HepG2 (cell line): ENCODE measurements around the gene RLF. TPM values are rescaled to one million over a fixed set of nuclear protein-coding genes. Genes with fewer than 3 reads are reported as not detected.
A peak's percentile ranks its signal among the peaks of the same experiment; 100 is the strongest.

Experiments used
- ARID3A ChIP-seq: IDR thresholded peaks from 2 replicates; pipeline ENCODE4 v1.6.1; 2012; ENCODE audit warnings: low read depth, low read length, improper control_type of control experiment
- CHD2 ChIP-seq: IDR thresholded peaks from 2 replicates; pipeline ENCODE4 v1.6.1; 2011; ENCODE audit warnings: low read depth, low read length, improper control_type of control experiment
- EED ChIP-seq: sonication (generic); formaldehyde crosslinking; IDR thresholded peaks from 2 replicates; pipeline ENCODE4 v1.5.0; 2020; ENCODE audit warnings: mild to moderate bottlenecking, missing genetic modification reagents
- FOXA1 ChIP-seq, 2 experiments: fragments of 450-650 bp in 1 of 2; sonication (generic) in 1 of 2; formaldehyde crosslinking in 1 of 2; IDR thresholded peaks; 2 replicates each; pipeline versions ENCODE4 v1.4.0 to v1.6.1; 2016 to 2020; ENCODE audit warnings: missing genetic modification reagents in 1 of 2
- KDM4B ChIP-seq: sonication (generic); formaldehyde crosslinking; IDR thresholded peaks from 2 replicates; pipeline ENCODE4 v1.4.0; 2020; ENCODE audit warnings: missing genetic modification reagents
- KLF11 ChIP-seq: IDR thresholded peaks from 2 replicates; pipeline ENCODE4 v1.6.1; 2016; ENCODE audit warnings: missing compliant biosample characterization
- KMT2B ChIP-seq: IDR thresholded peaks from 2 replicates; pipeline ENCODE4 v1.6.1; 2016; ENCODE audit warnings: missing genetic modification reagents, missing compliant biosample characterization
- RBAK ChIP-seq: sonication (generic); formaldehyde crosslinking; IDR thresholded peaks from 2 replicates; pipeline ENCODE4 v1.5.1; 2020; ENCODE audit warnings: mild to moderate bottlenecking, missing genetic modification reagents
- REXO4 ChIP-seq: sonication (generic); formaldehyde crosslinking; IDR thresholded peaks from 2 replicates; pipeline ENCODE4 v1.8.0; 2022; ENCODE audit warnings: missing genetic modification reagents, mild to moderate bottlenecking, borderline replicate concordance
- TBX3 ChIP-seq: fragments of 450-650 bp; IDR thresholded peaks from 2 replicates; pipeline ENCODE4 v1.6.1; 2017; ENCODE audit warnings: antibody characterized with exemption, mild to moderate bottlenecking, inconsistent platforms, borderline replicate concordance
- TFE3 ChIP-seq: IDR thresholded peaks from 2 replicates; pipeline ENCODE4 v1.6.1; 2016
- ZBTB1 ChIP-seq: sonication (generic); formaldehyde crosslinking; IDR thresholded peaks from 2 replicates; pipeline ENCODE4 v1.4.0; 2020; ENCODE audit warnings: missing genetic modification reagents, borderline replicate concordance
- ZEB1 ChIP-seq: IDR thresholded peaks from 2 replicates; pipeline ENCODE4 v1.6.1; 2012; ENCODE audit warnings: mild to moderate bottlenecking, low read depth, inconsistent platforms; ENCODE audit not compliant: insufficient replicate concordance
- ZFP90 ChIP-seq: sonication (generic); formaldehyde crosslinking; IDR thresholded peaks from 2 replicates; pipeline ENCODE4 v1.8.0; 2022; ENCODE audit warnings: missing genetic modification reagents, mild to moderate bottlenecking, inconsistent platforms, borderline replicate concordance
- ZNF20 ChIP-seq: sonication (generic); formaldehyde crosslinking; IDR thresholded peaks from 2 replicates; pipeline ENCODE4 v1.4.0; 2020; ENCODE audit warnings: mild to moderate bottlenecking, moderate library complexity, missing genetic modification reagents
- ZNF513 ChIP-seq: sonication (generic); formaldehyde crosslinking; conservative IDR thresholded peaks from 2 replicates; pipeline ENCODE4 v1.5.0; 2020; ENCODE audit warnings: missing genetic modification reagents
- polyA plus RNA-seq, 8 experiments: library from polyadenylated mRNA; depleted of rRNA in 3 of 8; stranded (reverse) in 7 of 8; unstranded in 1 of 8; fragments of >200 nt; fragmentation: Illumina TruSeq in 4 of 8; extraction: Trizol in 4 of 8; gene quantifications; 2 replicates each; pipeline versions ENCODE4 v1.2.1 to v1.2.3, GENCODE V29; 2011 to 2016; ENCODE audit warnings: low read depth in 4 of 8, missing spikeins in 1 of 8, mixed read lengths in 1 of 8; ENCODE audit not compliant: insufficient read depth in 1 of 8
- total RNA-seq, 5 experiments: library from RNA; depleted of rRNA; stranded (reverse); fragments of >200 nt; fragmentation: Illumina TruSeq; extraction: Trizol; gene quantifications; 2 replicates each; pipeline ENCODE4 v1.2.3, GENCODE V29; 2016; ENCODE audit warnings: low read depth in 1 of 5
- TF ChIP-seq, protein P1 (sequence below): sonication (generic); formaldehyde crosslinking; IDR thresholded peaks from 2 replicates; pipeline ENCODE4 v1.5.0; 2020; ENCODE audit warnings: missing genetic modification reagents
- TF ChIP-seq, protein P2 (sequence below): sonication (generic); formaldehyde crosslinking; conservative IDR thresholded peaks from 2 replicates; pipeline ENCODE4 v1.4.0; 2020; ENCODE audit warnings: missing genetic modification reagents
- TF ChIP-seq, protein P3 (sequence below): sonication (generic); formaldehyde crosslinking; IDR thresholded peaks from 2 replicates; pipeline ENCODE4 v1.8.1; 2023; ENCODE audit warnings: mild to moderate bottlenecking, inconsistent platforms, moderate library complexity, missing genetic modification reagents, borderline replicate concordance

RLF gene
- total and polyA plus RNA-seq, 2 of the 13 experiments (the other 11 are each of a cell fraction or from before 2014, with no cell fraction given): 9.0 to 15.7 TPM

- TF ChIP-seq KDM4B (CRISPR knock-in tag) (peak; percentile 54; the same call in 1 of the 2 replicates), TFE3 (CRISPR knock-in tag) (peak; percentile 95), ZNF20 (CRISPR knock-in tag) (no peak), FOXA1 (IDR thresholded peaks at IDR 0.05) (no peak), FOXA1 (CRISPR knock-in tag; IDR thresholded peaks at IDR 0.05) (peak; percentile 22), CHD2 (peak; percentile 50), ZBTB1 (CRISPR knock-in tag) (no peak), KLF11 (peak; percentile 62; the same call in 1 of the 2 replicates), TBX3 (0 out of 2 replicates have a peak, but pooled peaks have one; percentile 15), ZNF513 (CRISPR knock-in tag) (0 out of 2 replicates have a peak, but pooled peaks have one; percentile 23), ZFP90 (peak; percentile 88; the same call in 1 of the 2 replicates), ARID3A (no peak), ZEB1 (no peak), RBAK (CRISPR knock-in tag) (no peak), EED (CRISPR knock-in tag) (peak; percentile 89; the same call in 1 of the 2 replicates), REXO4 (CRISPR knock-in tag) (no peak), KMT2B (CRISPR knock-in tag) (peak; percentile 97)
- TF ChIP-seq, protein P1, sequence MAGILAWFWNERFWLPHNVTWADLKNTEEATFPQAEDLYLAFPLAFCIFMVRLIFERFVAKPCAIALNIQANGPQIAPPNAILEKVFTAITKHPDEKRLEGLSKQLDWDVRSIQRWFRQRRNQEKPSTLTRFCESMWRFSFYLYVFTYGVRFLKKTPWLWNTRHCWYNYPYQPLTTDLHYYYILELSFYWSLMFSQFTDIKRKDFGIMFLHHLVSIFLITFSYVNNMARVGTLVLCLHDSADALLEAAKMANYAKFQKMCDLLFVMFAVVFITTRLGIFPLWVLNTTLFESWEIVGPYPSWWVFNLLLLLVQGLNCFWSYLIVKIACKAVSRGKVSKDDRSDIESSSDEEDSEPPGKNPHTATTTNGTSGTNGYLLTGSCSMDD (CRISPR knock-in tag): no peak
- TF ChIP-seq, protein P2, sequence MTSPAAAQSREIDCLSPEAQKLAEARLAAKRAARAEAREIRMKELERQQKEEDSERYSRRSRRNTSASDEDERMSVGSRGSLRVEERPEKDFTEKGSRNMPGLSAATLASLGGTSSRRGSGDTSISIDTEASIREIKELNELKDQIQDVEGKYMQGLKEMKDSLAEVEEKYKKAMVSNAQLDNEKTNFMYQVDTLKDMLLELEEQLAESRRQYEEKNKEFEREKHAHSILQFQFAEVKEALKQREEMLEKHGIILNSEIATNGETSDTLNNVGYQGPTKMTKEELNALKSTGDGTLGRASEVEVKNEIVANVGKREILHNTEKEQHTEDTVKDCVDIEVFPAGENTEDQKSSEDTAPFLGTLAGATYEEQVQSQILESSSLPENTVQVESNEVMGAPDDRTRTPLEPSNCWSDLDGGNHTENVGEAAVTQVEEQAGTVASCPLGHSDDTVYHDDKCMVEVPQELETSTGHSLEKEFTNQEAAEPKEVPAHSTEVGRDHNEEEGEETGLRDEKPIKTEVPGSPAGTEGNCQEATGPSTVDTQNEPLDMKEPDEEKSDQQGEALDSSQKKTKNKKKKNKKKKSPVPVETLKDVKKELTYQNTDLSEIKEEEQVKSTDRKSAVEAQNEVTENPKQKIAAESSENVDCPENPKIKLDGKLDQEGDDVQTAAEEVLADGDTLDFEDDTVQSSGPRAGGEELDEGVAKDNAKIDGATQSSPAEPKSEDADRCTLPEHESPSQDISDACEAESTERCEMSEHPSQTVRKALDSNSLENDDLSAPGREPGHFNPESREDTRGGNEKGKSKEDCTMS: no peak
- TF ChIP-seq, protein P3, sequence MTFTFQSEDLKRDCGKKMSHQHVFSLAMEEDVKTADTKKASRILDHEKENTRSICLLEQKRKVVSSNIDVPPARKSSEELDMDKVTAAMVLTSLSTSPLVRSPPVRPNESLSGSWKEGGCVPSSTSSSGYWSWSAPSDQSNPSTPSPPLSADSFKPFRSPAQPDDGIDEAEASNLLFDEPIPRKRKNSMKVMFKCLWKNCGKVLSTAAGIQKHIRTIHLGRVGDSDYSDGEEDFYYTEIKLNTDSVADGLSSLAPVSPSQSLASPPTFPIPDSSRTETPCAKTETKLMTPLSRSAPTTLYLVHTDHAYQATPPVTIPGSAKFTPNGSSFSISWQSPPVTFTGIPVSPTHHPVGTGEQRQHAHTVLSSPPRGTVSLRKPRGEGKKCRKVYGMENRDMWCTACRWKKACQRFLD (CRISPR knock-in tag): peak; percentile 89; the same call in 1 of the 2 replicates
Observed at GRCh38 chr1:40161125-40161887, at the start of gene RLF (continued).
